ENCODE data around the gene CST3. TPM values are rescaled to one million over a fixed set of nuclear protein-coding genes. Genes with fewer than 3 reads are reported as not detected.
"Not testable (repeated sequence)": the region's sequence is repeated elsewhere in the genome, so short reads cannot be mapped to it uniquely, and the experiment has no call there.

The CST3 gene
- polyA plus RNA-seq, 3 donors from 2014 or later, result 60.0 to 290 (median 289) TPM

DNA sequence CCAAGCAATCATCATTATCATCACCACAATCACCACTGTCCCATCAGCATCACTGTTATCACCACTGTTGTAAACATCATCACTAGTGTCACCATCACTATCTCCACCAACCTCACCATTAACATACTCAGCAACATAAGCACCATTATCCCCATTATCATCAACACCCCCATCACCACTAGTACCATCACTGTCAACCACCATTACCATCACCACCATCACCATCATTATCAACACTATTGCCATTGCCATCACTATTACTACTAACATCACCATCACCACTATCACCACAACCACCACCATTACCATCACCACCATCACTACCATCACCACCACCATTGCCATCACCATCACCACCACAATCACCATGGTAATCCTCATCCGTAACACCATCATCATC is 31.6 kb upstream of the CST3 start:
- Mint-ChIP-seq H3K4me1 (no peaks in the 10 kb centered on the region), H3K4me3 (no peak overlapping the region), H3K27me3 (ENCODE audit: low read depth in 3 of 3) (peaks cover 0 to 2% (median 0%) of the 10 kb centered on the region in 3 donors), H3K36me3 (peaks cover 0 to 3% (median 0%) of the 10 kb centered on the region in 3 donors), H3K27ac (no peak overlapping the region), H3K9me3 (no peaks in the 10 kb centered on the region)
- DNase-seq, result peak in 1 of 3 donors; percentile 3

DNA sequence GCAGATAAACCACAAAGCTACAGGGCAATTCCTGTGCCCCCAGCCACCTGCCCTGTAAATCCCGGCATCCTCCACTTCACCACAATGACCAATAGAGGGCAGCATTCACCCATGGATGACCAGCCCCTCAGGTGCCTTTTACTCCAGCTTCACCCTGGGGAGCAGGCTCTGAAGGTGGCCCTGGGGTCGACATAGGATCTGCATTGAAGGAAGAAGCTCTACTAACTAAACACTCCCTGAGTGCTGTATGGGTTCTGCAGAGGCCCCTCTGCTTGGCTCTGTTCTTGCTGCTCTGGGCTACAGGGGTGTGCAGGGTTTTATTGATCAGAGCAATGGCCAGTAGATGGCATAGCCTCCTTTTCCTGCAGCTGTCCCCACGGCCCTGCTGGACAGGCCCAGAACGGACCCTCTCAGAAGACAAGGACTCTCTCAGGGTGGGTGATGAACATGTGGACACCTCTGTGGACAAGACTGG is 30.8 kb upstream of the CST3 start:
- Mint-ChIP-seq H3K9me3 (no peaks in the 10 kb centered on the region), H3K4me1 (no peaks in the 10 kb centered on the region), H3K27ac (no peak overlapping the region), H3K4me3 (no peak overlapping the region), H3K27me3 (ENCODE audit: low read depth in 3 of 3) (peaks cover 0 to 2% (median 2%) of the 10 kb centered on the region in 3 donors), H3K36me3 (peaks cover 0 to 3% (median 0%) of the 10 kb centered on the region in 3 donors)
- peak; percentile 18 to 42 (median 21) for DNase-seq

GRCh38 chr20:23667666-23668065 is 29.9 kb upstream of the CST3 start:
- no peak overlapping the region for H3K27ac Mint-ChIP-seq
- H3K36me3 Mint-ChIP-seq, result no peaks in the 10 kb centered on the region
- H3K9me3 Mint-ChIP-seq, result no peaks in the 10 kb centered on the region
- peaks cover 0 to 2% (median 2%) of the 10 kb centered on the region in 3 donors for H3K27me3 Mint-ChIP-seq (ENCODE audit: low read depth in 3 of 3)
- no peaks in the 10 kb centered on the region for H3K4me1 Mint-ChIP-seq
- H3K4me3 Mint-ChIP-seq, result no peak overlapping the region
- DNase-seq, result no peak

GRCh38 chr20:23666698-23667097 is 28.9 kb upstream of the CST3 start:
- no peaks in the 10 kb centered on the region for H3K4me1 Mint-ChIP-seq
- peaks cover 0 to 2% (median 2%) of the 10 kb centered on the region in 3 donors for H3K27me3 Mint-ChIP-seq (ENCODE audit: low read depth in 3 of 3)
- no peak for DNase-seq
- H3K9me3 Mint-ChIP-seq, result no peaks in the 10 kb centered on the region
- no peaks in the 10 kb centered on the region for H3K36me3 Mint-ChIP-seq
- H3K27ac Mint-ChIP-seq, result no peak overlapping the region
- H3K4me3 Mint-ChIP-seq, result no peak overlapping the region

DNA sequence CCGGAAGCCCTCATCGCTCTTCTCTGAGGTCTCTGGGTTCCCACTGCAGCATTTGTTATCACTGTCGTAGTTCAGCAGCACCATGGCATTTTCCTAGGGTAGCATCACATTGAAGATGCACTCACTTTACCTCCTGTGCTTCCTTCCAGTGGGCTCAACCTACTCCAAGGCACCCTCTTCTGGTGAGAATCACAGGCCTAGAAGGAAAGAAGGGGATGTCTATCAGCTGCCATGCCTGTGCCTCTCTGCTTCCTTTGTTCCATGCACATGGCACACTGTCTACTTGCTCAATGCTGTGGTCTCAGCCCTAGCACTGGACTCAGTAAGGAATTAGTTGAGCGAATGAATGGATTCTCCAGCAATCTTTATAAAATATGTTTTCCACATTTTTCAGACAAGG is 28.4 kb upstream of the CST3 start:
- Mint-ChIP-seq H3K27ac (no peak overlapping the region), H3K4me3 (no peak overlapping the region), H3K9me3 (no peaks in the 10 kb centered on the region), H3K36me3 (no peaks in the 10 kb centered on the region), H3K27me3 (ENCODE audit: low read depth in 3 of 3) (peaks cover 0 to 2% (median 2%) of the 10 kb centered on the region in 3 donors), H3K4me1 (no peaks in the 10 kb centered on the region)
- DNase-seq, result no peak

- no peaks in the 10 kb centered on the region for H3K36me3 Mint-ChIP-seq
- H3K27me3 Mint-ChIP-seq (ENCODE audit: low read depth in 3 of 3), result peaks cover 0 to 2% (median 2%) of the 10 kb centered on the region in 3 donors
- no peak overlapping the region for H3K4me3 Mint-ChIP-seq
- no peaks in the 10 kb centered on the region for H3K4me1 Mint-ChIP-seq
- DNase-seq, result no peak
- no peak overlapping the region for H3K27ac Mint-ChIP-seq
- no peaks in the 10 kb centered on the region for H3K9me3 Mint-ChIP-seq
Observed at GRCh38 chr20:23664954-23665353, 27.2 kb upstream of the CST3 start.

- H3K36me3 Mint-ChIP-seq; H3K27ac Mint-ChIP-seq; H3K4me3 Mint-ChIP-seq; H3K27me3 Mint-ChIP-seq (ENCODE audit: low read depth in 3 of 3); DNase-seq; H3K9me3 Mint-ChIP-seq; H3K4me1 Mint-ChIP-seq: not testable (repeated sequence)
Observed at GRCh38 chr20:23664046-23664445, 26.3 kb upstream of the CST3 start.

GRCh38 chr20:23663180-23663579 is 25.4 kb upstream of the CST3 start:
- H3K4me1 Mint-ChIP-seq, result no peaks in the 10 kb centered on the region
- H3K27ac Mint-ChIP-seq, result no peak overlapping the region
- DNase-seq, result no peak
- peaks cover 0 to 6% (median 2%) of the 10 kb centered on the region in 3 donors for H3K27me3 Mint-ChIP-seq (ENCODE audit: low read depth in 3 of 3)
- H3K9me3 Mint-ChIP-seq, result no peaks in the 10 kb centered on the region
- no peaks in the 10 kb centered on the region for H3K36me3 Mint-ChIP-seq
- H3K4me3 Mint-ChIP-seq, result no peak overlapping the region

DNA sequence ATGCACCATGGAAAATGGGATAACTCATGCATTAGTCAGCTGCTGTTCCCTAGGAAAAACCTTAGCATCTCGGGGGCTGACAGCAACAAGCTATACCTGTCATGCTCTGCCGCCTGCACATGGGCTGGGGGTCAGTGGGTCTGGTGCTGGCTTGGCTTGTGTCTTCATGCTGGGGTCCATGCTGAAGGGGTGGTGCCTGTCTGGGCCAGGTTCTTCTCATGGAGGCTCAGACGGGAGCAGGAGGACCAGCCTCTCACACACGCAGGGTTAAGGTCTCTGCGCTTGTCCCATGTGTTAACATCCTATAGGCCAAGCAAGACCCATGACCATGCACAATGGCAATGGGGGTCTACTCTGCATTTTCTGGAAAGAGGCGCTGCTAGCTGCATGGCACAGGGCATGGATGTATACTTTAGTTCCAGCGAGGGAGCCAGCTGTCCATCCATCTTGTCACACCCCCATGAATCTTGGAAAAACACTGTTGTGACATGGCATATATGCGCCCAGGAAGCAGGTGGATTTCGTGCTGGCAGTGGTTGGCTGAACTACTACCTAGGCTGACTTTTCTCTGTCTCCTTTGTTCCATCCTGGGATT is 24.6 kb upstream of the CST3 start:
- DNase-seq, result no peak
- H3K4me1 Mint-ChIP-seq, result no peaks in the 10 kb centered on the region
- H3K9me3 Mint-ChIP-seq, result no peaks in the 10 kb centered on the region
- H3K4me3 Mint-ChIP-seq, result no peak overlapping the region
- H3K36me3 Mint-ChIP-seq, result no peaks in the 10 kb centered on the region
- peaks cover 0 to 6% (median 2%) of the 10 kb centered on the region in 3 donors for H3K27me3 Mint-ChIP-seq (ENCODE audit: low read depth in 3 of 3)
- H3K27ac Mint-ChIP-seq, result no peak overlapping the region

- Mint-ChIP-seq H3K27ac (no peak overlapping the region), H3K27me3 (ENCODE audit: low read depth in 3 of 3) (peaks cover 1 to 10% (median 5%) of the 10 kb centered on the region in 3 donors), H3K9me3 (no peaks in the 10 kb centered on the region), H3K4me3 (no peak overlapping the region), H3K4me1 (no peaks in the 10 kb centered on the region), H3K36me3 (no peaks in the 10 kb centered on the region)
- no peak for DNase-seq
Observed at GRCh38 chr20:23661002-23661429, 23.3 kb upstream of the CST3 start.

DNA sequence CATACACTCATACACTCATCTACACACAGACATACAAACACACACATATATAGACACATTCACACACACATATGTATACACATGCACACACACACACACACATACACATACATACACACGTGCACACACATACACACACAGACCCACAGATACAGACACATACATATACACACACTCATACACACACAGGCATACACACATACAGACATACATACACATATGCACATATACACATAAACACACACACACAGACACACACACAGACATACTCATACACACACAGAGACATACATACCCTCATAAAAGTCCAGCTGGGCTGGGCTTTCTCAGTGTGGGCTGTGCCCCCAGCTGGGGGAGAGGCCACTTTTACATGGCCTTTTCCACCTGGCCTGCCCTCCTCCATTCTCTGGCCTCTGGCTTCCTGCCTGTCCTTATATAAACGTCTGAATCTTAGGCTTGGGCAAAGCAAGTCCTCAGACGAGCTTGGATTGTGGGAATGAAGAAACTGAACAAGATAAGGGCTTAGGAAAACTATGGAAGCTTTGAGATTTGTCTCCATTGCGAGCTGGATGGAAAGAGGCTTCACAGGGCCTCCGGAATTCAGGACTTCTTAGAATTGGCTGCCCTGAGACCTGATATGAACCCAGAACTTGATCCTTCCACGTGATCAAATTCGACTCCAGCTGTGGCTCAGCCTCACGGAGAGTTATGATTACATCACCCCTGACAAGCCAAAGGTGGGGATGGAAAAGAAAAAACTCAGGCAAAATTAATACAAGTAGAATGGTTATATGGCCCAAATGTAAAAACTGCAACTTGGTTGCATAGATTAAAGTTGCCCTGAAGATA is 22.5 kb upstream of the CST3 start:
- H3K9me3 Mint-ChIP-seq, result no peaks in the 10 kb centered on the region
- H3K4me3 Mint-ChIP-seq, result no peak overlapping the region
- H3K4me1 Mint-ChIP-seq, result no peaks in the 10 kb centered on the region
- H3K36me3 Mint-ChIP-seq, result no peaks in the 10 kb centered on the region
- no peak overlapping the region for H3K27ac Mint-ChIP-seq
- H3K27me3 Mint-ChIP-seq (ENCODE audit: low read depth in 3 of 3), result peaks cover 1 to 10% (median 5%) of the 10 kb centered on the region in 3 donors
- no peak for DNase-seq

DNA sequence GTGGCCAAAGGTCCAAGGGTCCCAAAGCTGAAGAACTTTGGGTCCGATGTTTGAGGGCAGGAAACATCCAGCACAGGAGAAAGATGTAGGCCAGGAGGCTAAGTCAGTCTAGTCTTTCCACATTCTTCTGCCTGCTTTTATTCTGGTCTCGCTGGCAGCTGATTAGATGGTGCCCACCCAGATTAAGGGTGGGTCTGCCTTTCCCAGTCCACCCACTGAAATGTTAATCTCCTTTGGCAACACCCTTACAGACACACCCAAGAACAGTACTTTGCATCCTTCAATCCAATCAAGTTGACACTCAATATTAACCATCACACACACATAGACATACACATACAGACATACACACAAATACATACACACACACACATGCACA is 21.8 kb upstream of the CST3 start:
- H3K4me1 Mint-ChIP-seq, H3K9me3 Mint-ChIP-seq: not testable (repeated sequence)

DNA sequence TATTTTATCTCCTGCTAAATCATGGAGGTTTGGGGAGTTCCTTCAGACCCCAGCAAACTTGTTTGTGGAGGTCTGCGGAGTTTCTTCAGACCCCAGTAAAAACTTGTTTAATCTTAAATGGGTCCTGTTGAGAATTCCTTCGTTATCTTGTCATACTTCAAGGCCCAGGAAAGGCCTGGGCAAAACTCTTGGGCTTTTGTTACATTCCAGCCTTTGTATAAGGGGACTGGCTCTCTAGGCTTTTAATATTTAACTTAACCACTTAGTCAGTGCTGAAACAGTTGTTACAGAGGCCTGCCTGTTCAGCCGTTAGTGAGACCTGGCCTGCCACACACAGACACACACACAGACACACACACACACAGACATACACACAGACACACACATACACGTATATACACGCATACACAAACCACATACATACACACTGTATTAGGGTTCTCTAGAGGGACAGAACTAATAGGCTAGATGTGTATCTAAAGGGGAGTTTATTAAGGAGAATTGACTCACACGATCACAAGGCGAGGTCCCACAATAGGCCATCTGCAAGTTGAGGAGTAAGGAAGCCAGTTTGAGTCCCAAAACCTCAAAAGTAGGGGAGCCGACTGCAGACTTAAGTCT is 21.3 kb upstream of the CST3 start:
- no peak for DNase-seq
- H3K4me1 Mint-ChIP-seq, result no peaks in the 10 kb centered on the region
- no peak overlapping the region for H3K27ac Mint-ChIP-seq
- H3K4me3 Mint-ChIP-seq, result no peak overlapping the region
- H3K36me3 Mint-ChIP-seq, result no peaks in the 10 kb centered on the region
- no peaks in the 10 kb centered on the region for H3K9me3 Mint-ChIP-seq
- peaks cover 1 to 14% (median 6%) of the 10 kb centered on the region in 3 donors for H3K27me3 Mint-ChIP-seq (ENCODE audit: low read depth in 3 of 3)

More for the DNA sequence above, 21.8 kb upstream of the CST3 start:
- H3K4me3 Mint-ChIP-seq, H3K27ac Mint-ChIP-seq, DNase-seq, H3K36me3 Mint-ChIP-seq: not testable (repeated sequence)
- peaks cover 1 to 14% (median 6%) of the 10 kb centered on the region in 3 donors for H3K27me3 Mint-ChIP-seq (ENCODE audit: low read depth in 3 of 3)

DNA sequence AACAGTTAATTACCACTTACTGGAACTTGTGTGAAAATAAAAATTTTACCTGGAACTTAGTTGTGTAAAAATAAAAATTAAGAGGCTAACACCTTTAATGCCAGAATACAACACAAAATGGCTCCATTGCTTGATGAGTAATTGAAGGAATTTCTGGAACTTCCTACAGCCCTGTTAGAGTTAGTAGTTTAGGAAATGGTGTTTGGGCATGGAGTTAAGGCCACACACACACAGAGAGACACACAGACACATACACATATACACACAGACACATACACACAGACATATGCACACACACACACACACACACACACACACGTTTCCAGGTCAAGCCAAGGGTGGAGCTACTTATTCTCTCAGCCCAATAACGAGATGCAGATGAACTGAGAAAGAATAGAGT is 20.6 kb upstream of the CST3 start:
- Mint-ChIP-seq H3K36me3 (no peaks in the 10 kb centered on the region), H3K4me3 (no peak overlapping the region), H3K27me3 (ENCODE audit: low read depth in 3 of 3) (peaks cover 5 to 12% (median 6%) of the 10 kb centered on the region in 3 donors)

More for the DNA sequence above, 20.6 kb upstream of the CST3 start:
- H3K27ac Mint-ChIP-seq, result no peak overlapping the region
- DNase-seq, result no peak
- H3K4me1 Mint-ChIP-seq, result no peaks in the 10 kb centered on the region
- peaks cover 0 to 2% (median 0%) of the 10 kb centered on the region in 6 donors for H3K9me3 Mint-ChIP-seq

All from immature natural killer cell (primary cell).